ENCODE results near the gene HDAC4.

DNA sequence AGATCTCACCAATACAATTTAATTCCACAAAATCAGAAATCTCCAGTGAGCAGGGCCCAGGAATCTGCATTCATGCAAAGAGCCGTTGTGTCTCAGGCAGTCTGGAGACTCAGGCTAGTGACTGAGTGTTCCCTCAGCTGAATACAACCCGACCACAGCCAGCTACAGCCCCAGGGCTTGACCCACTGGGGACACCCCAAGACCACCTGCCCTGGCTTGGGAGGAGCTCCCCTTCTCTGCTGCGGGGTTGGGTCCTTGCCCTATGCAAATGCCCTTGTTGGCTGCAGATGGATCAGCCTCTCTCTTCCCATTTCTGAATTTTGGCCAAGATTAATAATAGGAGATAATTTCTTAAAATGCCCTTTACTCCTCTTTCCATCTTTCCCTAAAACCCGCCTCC is 395.2 kb downstream of the HDAC4 start:
- TF ChIP-seq, protein P1, sequence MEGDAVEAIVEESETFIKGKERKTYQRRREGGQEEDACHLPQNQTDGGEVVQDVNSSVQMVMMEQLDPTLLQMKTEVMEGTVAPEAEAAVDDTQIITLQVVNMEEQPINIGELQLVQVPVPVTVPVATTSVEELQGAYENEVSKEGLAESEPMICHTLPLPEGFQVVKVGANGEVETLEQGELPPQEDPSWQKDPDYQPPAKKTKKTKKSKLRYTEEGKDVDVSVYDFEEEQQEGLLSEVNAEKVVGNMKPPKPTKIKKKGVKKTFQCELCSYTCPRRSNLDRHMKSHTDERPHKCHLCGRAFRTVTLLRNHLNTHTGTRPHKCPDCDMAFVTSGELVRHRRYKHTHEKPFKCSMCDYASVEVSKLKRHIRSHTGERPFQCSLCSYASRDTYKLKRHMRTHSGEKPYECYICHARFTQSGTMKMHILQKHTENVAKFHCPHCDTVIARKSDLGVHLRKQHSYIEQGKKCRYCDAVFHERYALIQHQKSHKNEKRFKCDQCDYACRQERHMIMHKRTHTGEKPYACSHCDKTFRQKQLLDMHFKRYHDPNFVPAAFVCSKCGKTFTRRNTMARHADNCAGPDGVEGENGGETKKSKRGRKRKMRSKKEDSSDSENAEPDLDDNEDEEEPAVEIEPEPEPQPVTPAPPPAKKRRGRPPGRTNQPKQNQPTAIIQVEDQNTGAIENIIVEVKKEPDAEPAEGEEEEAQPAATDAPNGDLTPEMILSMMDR (conservative IDR thresholded peaks at IDR 0.05; ENCODE audit: low read depth in 2 of 2): no peak
- TF ChIP-seq JUNB (IDR thresholded peaks at IDR 0.05; ENCODE audit: unreplicated experiment): no peak
- no peak for TF ChIP-seq EZH2 (IDR thresholded peaks at IDR 0.05; ENCODE audit: low read depth, unreplicated experiment)

Measured in GM23338 (cell line).